SW 1271 (cell line): Measurements from ENCODE around the gene HPSE2.
"Not testable (repeated sequence)": the region's sequence is repeated elsewhere in the genome, so short reads cannot be mapped to it uniquely, and the experiment has no call there.

Source experiments
- DNase-seq, 2 experiments: peaks; one replicate each; lab custom pipeline; 2025; lab: John Stamatoyannopoulos, UW

The HPSE2 gene

GRCh38 chr10:98567391-98568133 is 668.1 kb downstream of the HPSE2 start:
- DNase-seq = no peak

GRCh38 chr10:98563811-98564210 is 671.8 kb downstream of the HPSE2 start:
- no peak for DNase-seq

GRCh38 chr10:98560565-98560964 is 675.1 kb downstream of the HPSE2 start:
- DNase-seq = no peak

GRCh38 chr10:98556061-98556460 is 679.6 kb downstream of the HPSE2 start:
- no peak for DNase-seq

GRCh38 chr10:98555021-98555619 is 680.5 kb downstream of the HPSE2 start:
- no peak for DNase-seq

- not testable (repeated sequence) for DNase-seq
Observed at GRCh38 chr10:98541561-98541960, 694.1 kb downstream of the HPSE2 start.

GRCh38 chr10:98539578-98539977 is 696.1 kb downstream of the HPSE2 start:
- no peak for DNase-seq

- DNase-seq = no peak
Observed at GRCh38 chr10:98538472-98538871, 697.2 kb downstream of the HPSE2 start.

- no peak for DNase-seq
Observed at GRCh38 chr10:98536551-98536950, 699.1 kb downstream of the HPSE2 start.

- DNase-seq = no peak
Observed at GRCh38 chr10:98533746-98534445, 701.8 kb downstream of the HPSE2 start.

- no peak for DNase-seq
Observed at GRCh38 chr10:98533241-98533640, 702.4 kb downstream of the HPSE2 start.

- no peak for DNase-seq
Observed at GRCh38 chr10:98528805-98529183, 706.9 kb downstream of the HPSE2 start.

- no peak for DNase-seq
Observed at GRCh38 chr10:98528166-98528804, 707.4 kb downstream of the HPSE2 start.

- DNase-seq = no peak
Observed at GRCh38 chr10:98525969-98526368, 709.7 kb downstream of the HPSE2 start.

GRCh38 chr10:98524124-98524523 is 711.5 kb downstream of the HPSE2 start:
- DNase-seq = no peak

GRCh38 chr10:98519841-98520240 is 715.8 kb downstream of the HPSE2 start:
- DNase-seq = no peak

- no peak for DNase-seq
Observed at GRCh38 chr10:98517672-98518071, 718.0 kb downstream of the HPSE2 start.

GRCh38 chr10:98516352-98516751 is 719.3 kb downstream of the HPSE2 start:
- no peak for DNase-seq

GRCh38 chr10:98513704-98514103 is 721.9 kb downstream of the HPSE2 start:
- no peak for DNase-seq

GRCh38 chr10:98511876-98512275 is 723.8 kb downstream of the HPSE2 start:
- DNase-seq = no peak

- DNase-seq = no peak
Observed at GRCh38 chr10:98510412-98510995, 725.1 kb downstream of the HPSE2 start.

GRCh38 chr10:98509745-98510144 is 725.9 kb downstream of the HPSE2 start:
- DNase-seq = no peak
